NCI-H446 (cell line): ENCODE results near the gene TMA7.

Source experiments
- DNase-seq, 2 experiments: peaks; one replicate each; lab custom pipeline; 2025; lab: John Stamatoyannopoulos, UW

Gene TMA7

DNA sequence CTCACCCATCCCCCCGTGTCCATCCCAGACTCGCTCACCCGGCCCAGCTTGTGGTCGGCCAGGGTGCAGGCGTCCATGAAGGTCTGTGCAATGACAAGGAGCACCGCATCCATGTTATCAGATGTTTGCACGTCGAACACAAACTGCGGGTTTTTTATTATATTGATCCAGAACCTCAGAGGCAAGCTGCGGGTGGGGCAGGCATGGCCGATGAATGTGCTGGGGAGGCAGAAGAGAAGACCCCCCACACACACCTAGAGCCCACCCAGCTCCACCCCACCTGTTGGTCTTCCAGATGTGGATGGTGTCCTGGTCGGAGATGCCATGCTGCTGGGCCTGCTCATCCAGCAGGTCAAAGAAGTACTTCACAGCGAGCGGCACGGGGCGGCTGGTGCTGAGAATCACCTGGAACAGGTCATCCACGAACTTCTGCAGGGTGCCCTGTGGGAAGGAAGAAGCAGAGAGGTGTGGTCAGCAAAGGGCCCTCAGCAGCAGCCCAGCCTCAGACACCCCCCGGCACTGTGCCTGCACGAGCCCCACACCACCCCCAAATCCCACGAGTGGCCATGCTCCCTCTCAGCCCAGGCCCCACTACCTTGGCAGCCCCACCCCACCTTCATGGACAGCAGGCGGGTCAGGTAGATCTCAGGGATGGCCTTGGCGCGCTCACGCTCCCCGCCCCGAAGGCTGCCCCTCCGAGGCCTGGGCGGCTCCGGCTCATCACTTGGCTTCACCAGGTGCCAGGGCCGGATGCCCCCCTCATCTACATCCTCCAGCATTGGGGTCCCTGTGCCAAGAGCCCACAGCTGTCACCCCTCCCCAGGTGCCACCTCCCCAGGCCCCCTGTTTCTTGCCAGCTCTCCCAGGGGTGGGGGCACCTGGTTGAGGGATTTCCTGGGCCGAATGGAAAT is 30.5 kb upstream of the TMA7 start:
- DNase-seq: no peak

GRCh38 chr3:48410205-48411040 is 29.6 kb upstream of the TMA7 start:
- no peak for DNase-seq

- no peak for DNase-seq
These were observed 28.9 kb upstream of the TMA7 start for GRCh38 chr3:48411041-48411588.

DNA sequence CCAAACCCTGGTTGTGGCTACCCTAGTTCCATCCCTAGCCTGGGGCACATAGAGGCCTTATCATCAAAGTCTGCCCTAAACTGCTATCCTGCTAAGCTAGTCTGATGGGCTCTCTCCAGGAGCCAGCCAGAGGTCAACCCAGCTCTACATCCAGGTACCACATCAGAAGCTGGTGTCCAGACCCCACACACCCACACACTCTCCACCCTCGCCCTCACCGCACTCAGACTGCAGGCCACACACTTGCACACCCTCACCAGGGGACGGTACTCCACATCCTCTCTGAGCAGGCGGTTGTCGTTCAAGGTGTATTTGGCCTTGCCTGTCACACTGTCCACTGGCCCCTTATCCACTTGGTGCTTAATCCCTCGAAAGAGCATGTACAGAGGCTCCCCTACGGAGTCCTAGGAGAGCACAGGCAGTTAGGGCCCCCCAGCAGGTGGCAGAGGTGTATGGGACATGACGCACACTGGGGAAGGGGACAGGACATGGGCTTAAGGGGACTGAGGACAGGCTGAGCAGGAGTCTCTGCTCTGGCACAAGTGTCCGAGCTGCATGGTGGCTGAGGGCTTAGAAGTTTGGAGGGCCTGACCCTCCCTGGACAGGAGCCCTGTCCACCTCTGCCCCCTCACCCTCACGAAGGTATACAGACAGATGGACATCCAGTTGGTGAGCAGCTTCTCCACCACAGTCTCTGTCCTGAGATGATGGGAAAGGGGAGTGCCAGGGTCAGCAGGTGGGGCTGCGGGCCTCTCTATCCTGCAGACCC is 28.3 kb upstream of the TMA7 start:
- no peak for DNase-seq

- DNase-seq: no peak
These were observed 27.6 kb upstream of the TMA7 start for GRCh38 chr3:48412375-48413001.

- DNase-seq: no peak
These were observed 27.0 kb upstream of the TMA7 start for GRCh38 chr3:48413086-48413485.

DNA sequence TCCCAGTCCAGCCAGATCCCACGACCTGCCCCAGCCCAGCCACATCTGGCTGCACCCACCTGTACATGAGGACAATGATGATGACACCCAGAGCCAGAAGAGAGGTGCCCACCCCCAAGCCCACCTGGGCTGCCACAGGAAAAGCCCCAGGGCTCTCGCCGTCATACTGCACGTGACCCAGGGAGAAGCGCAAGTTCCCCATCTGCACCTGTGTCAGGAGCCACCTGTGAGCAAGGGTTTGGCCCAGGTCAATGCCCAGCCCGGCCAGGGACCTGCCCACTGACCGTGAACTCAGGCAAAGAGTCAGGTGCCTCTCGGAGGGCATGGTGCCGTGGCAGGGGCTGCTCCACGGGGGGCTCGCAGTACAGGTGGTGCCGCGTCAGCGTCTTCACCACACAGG is 26.4 kb upstream of the TMA7 start:
- DNase-seq: no peak

DNA sequence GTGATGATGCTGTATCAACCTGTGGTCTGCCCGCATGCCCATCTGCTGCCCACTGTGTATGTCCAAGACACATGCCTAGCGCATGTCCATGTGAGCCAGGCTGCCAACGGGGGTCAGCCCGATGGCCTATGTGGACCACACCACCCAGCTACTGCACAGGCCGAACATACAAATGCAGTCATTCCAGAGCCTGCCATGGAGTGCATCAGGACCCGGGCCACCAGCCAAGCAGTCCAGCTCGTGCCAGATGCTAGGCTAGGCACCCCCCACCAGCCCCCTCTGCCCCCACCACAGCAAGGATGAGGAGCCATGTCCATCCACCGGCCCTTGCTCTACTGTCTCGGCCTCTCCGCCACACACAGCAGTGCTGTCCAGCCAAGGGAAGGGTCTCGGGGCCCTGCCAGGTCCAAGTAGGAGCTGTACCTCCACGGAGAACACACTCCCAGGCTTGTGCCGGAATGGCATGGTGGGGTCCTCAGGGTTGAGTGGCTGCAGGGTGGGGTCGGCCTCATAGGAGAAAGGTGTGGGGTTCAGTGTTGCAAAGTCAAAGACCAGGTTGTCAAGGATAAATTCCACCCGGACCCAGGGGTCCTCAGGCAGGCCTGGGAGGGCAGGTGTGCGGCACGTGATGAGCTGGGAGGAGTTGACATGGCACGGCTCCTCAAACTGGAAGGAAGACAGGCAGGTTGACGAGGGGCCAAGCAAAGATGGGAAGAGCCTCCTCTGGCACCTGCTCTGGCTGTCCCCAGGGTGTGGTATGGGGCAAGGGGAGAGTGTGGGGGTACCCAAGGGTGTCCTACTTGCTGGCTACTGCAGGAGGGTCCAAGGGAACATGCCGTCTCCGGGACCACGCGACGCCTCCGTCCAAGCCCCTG is 25.4 kb upstream of the TMA7 start:
- DNase-seq: peak in 1 of 2 experiments; percentile 3

DNA sequence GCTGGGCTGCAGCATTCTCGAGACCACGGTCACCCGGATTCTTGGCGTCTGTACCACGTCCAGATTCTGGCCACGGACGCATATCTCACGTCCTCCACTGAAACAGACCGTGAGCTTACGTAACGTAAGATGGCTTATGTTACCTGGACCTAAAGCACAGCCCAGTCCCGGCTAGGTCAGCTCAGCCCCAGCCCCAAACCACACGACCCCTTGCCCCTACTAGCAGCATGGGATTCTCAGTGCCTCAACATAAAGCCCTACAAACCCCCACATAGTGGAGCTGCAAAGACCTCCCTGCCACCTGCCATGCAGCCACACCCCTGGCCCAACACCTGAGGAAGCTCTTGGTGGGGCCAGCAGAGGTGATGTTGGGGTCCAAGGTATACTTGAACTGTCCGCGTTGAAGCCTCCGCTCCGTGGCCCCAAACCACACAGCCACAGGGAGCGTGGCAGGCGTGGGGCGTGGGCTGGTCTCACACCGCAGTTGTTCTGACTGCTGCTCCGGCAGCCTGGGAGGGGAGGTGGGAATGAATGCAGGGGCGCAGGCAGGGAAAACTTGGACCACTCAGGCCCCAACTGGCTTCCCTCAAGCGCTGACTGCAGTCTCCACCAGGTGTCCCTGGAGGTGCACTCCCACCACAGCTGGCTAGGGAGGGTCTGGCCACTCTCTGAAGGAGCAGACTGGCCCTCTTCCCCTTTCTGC is 24.7 kb upstream of the TMA7 start:
- DNase-seq: no peak

GRCh38 chr3:48416091-48416505 is 24.0 kb upstream of the TMA7 start:
- DNase-seq: no peak

DNA sequence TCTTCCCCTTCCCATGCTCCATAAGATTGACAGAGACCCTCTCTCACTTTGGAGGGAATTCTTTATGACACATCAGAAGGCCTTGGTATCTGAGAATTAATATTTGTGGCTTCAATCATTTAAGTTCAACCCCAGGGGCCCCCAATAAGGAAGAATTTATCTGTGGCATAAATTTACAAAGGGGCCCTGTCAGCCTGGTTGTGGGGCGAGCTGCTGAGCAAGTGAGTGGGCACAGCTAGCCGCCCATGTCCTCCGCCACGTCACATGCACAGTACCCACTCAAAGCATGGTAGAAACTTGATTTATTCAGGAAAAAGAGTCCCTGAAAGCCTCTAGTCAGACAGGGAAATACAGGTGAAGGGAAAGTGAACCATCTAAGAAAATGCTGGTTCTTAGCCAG is 23.5 kb upstream of the TMA7 start:
- no peak for DNase-seq

DNA sequence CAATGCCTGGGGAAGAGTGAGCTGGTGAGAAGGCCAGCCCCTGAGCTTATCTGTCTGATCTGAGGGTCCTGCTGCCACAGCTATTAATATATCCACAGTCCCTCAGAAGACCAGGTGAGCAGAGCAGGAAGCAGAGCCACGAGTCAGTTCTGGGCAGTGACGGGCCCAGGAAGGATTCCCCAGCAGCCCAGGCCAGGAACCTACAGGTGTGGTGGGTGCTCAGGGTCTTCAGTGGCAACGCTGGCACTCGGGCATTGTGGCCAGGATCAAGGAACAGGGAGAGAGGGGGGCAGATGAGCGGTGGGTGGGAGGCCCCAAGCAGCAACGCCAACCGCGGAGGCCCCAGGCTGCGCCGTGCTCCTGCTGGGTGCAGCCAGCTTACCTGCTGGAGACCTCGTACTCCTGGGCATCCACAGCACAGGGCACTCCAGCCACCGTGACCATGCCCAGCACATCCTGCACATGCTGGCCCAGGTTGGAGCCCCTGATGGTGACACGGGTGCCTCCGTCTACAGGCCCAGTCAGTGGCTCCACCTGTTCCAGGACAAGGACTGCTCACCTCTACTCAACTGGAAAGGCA is 22.4 kb upstream of the TMA7 start:
- no peak for DNase-seq

- no peak for DNase-seq
These were observed 21.9 kb upstream of the TMA7 start for GRCh38 chr3:48418140-48418539.

GRCh38 chr3:48418651-48419050 is 21.4 kb upstream of the TMA7 start:
- no peak for DNase-seq

GRCh38 chr3:48419149-48419548 is 20.9 kb upstream of the TMA7 start:
- DNase-seq: no peak

GRCh38 chr3:48419597-48419996 is 20.5 kb upstream of the TMA7 start:
- DNase-seq: no peak

DNA sequence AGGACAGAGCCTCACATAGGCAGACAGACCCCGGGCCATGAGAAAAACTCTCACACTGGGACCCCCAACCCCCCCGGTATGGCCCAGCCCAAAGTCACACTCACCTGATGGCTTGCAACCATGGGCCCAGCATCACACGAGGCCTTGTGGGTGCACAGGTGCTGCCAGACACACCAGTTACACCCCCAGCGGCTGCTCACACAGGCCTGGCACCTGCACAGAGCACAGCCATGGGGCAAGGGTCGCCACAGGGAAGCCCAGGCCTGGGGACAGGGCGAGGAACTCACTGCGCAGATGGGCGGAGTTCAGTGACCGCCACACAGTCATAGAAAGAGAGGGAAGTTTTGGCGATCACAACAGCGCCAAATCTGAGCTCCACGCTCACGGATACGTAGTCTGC is 19.5 kb upstream of the TMA7 start:
- no peak for DNase-seq

GRCh38 chr3:48422272-48422671 is 17.8 kb upstream of the TMA7 start:
- no peak for DNase-seq

DNA sequence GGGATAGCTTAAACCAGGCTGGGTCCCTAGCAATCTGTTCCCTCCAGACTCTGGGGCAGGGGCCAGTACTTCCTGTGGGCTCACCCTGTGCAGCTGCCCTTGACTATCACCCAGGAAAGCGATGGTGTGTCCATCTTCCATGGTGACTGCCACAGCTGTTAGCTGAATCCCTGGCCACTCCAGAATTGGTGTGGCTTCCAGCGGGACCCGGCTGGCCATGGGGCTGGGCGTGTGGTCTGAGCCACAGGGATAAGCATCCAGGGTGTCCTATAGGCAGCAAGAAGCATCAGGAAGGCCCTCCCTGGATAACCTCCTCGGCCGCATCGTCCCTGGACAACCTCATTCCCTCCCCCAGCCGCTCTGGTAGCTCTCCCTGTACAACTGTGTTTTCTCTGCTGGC is 17.4 kb upstream of the TMA7 start:
- no peak for DNase-seq
